ENCODE measurements around the gene GGA1.
A peak's percentile ranks its signal among the peaks of the same experiment; 100 is the strongest.

Gene GGA1

DNA sequence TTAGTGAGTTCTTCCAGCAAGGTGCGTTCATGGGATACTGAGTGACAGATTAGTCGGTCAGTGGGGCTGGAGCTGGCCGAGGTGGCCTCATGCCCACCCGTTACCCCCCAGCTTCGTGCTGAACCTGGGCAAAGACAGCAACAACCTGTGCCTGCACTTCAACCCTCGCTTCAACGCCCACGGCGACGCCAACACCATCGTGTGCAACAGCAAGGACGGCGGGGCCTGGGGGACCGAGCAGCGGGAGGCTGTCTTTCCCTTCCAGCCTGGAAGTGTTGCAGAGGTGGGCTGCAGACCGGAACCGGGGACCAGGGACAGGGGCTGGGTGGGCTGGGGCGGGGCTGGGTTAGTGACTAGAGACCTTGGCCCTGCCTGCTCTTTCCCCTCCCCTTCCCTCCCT, 69.7 kb downstream of the GGA1 start:
- POLR2A ChIA-PET, result interaction anchor here (1.4 kb wide), 1 partner anchor 17 kb away, joined by 6 read pairs; no protein-coding TSS in a partner anchor
- TF ChIP-seq, protein P1, sequence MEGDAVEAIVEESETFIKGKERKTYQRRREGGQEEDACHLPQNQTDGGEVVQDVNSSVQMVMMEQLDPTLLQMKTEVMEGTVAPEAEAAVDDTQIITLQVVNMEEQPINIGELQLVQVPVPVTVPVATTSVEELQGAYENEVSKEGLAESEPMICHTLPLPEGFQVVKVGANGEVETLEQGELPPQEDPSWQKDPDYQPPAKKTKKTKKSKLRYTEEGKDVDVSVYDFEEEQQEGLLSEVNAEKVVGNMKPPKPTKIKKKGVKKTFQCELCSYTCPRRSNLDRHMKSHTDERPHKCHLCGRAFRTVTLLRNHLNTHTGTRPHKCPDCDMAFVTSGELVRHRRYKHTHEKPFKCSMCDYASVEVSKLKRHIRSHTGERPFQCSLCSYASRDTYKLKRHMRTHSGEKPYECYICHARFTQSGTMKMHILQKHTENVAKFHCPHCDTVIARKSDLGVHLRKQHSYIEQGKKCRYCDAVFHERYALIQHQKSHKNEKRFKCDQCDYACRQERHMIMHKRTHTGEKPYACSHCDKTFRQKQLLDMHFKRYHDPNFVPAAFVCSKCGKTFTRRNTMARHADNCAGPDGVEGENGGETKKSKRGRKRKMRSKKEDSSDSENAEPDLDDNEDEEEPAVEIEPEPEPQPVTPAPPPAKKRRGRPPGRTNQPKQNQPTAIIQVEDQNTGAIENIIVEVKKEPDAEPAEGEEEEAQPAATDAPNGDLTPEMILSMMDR (IDR thresholded peaks at IDR 0.05; ENCODE audit: insufficient read depth, low read length, missing control alignments), result no peak
- DNase-seq (ENCODE audit: low read depth, low spot score), result no peak
- CTCF ChIA-PET, result interaction anchor here (1.0 to 16.5 kb wide), 3 partner anchors 17 to 55 kb away, joined by 3 to 333 read pairs (median 33); partner anchors contain the start of gene SH3BP1
- peak overlapping the region; percentile 97 for H3K4me3 ChIP-seq (ENCODE audit: low read depth, low read length)

DNA sequence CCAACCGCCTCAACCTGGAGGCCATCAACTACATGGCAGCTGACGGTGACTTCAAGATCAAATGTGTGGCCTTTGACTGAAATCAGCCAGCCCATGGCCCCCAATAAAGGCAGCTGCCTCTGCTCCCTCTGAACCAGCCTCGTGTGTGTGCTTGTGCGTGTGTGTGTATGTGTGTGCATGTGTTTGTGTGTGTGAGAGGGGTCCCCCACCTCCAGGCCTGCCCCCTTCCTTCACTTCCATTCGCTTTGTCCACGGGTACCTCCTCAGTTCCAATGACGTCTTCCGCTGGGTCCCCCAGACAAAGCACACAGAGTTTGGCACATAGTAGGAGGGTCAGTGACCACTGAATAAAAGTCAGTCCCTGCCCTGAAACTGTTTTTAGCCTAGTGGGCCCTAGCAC, 71.0 kb downstream of the GGA1 start:
- no peak overlapping the region; the same call in 1 of the 2 replicates for H3K4me3 ChIP-seq (ENCODE audit: low read depth, low read length)
- POLR2A ChIA-PET, result interaction anchor here (1.4 to 4.3 kb wide), 7 partner anchors 10 to 73 kb away, joined by 4 to 49 read pairs (median 14); partner anchors contain the start of gene PDXP
- CTCF ChIA-PET, result interaction anchor here (0.7 to 16.5 kb wide), 5 partner anchors 20 to 130 kb away, joined by 3 to 333 read pairs (median 33); partner anchors contain the start of genes PDXP and SH3BP1
- TF ChIP-seq, protein P1 (IDR thresholded peaks at IDR 0.05; ENCODE audit: insufficient read depth, low read length, missing control alignments), result no peak
- DNase-seq (ENCODE audit: low read depth, low spot score), result no peak

DNA sequence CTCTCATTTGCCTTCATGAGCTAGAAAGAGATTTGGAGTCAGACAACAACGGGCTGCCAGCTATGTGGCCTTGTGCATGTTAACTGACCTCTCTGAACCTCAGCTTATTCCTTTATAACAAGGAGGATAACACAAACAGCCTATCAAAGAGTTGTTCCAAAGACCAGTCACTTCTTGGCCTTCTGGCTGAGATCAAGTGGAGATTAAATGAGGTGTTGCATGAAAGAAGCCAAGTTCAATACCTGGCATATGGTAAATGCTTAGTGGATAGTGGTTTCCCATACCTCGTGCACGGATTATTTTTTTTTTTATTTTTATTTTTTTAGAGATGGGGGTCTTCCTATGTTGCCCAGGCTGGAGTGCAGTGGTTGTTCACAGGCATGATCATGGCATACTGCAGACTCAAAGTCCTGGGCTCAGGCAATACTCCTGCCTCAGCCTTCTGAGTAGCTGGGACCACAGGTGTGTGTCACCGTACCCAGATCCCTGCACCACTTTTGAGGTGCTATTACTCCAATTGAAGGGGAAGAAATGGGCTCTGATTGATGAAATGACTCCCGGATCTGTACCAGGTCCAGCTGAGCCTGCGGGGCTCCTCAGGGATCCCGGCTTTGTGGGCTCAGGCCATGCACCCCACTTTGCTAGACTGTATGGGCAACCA, 71.7 kb downstream of the GGA1 start:
- DNase-seq (ENCODE audit: low read depth, low spot score), result no peak
- CTCF ChIA-PET, result interaction anchor here (0.7 to 16.5 kb wide), 12 partner anchors 8 to 131 kb away, joined by 3 to 333 read pairs (median 8); partner anchors contain the start of genes PDXP and SH3BP1
- no peak overlapping the region for H3K4me3 ChIP-seq (ENCODE audit: low read depth, low read length)
- POLR2A ChIA-PET, result interaction anchor here (1.3 to 4.3 kb wide), 12 partner anchors 11 to 72 kb away, joined by 3 to 49 read pairs (median 7); partner anchors contain the start of gene PDXP
- TF ChIP-seq, protein P1 (IDR thresholded peaks at IDR 0.05; ENCODE audit: insufficient read depth, low read length, missing control alignments), result no peak

DNA sequence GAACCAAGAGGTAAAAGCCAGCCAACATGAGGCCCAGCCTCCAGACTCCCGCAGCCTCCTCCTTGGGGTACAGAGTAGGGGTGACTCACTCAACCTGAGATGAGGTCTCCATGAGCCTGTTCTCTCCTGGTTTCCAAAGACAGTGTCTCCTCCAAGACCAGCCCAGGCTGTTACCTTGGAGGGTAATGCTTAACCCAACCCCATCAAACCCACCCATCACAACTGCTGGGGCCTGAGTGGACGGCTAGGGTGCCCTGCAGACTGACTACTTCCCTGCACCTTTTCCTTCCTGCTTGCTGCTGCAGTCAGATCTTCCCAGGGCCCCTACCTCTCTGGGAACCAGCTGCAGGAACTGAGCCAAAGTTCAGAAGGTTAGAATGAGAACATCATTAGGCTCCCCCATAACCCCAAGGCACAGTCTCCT, 72.4 kb downstream of the GGA1 start:
- TF ChIP-seq, protein P1 (IDR thresholded peaks at IDR 0.05; ENCODE audit: insufficient read depth, low read length, missing control alignments), result no peak
- no peak for DNase-seq (ENCODE audit: low read depth, low spot score)
- POLR2A ChIA-PET, result interaction anchor here (0.6 to 4.3 kb wide), 15 partner anchors 13 to 88 kb away, joined by 3 to 49 read pairs (median 7); partner anchors contain the start of genes GGA1 and PDXP

DNA sequence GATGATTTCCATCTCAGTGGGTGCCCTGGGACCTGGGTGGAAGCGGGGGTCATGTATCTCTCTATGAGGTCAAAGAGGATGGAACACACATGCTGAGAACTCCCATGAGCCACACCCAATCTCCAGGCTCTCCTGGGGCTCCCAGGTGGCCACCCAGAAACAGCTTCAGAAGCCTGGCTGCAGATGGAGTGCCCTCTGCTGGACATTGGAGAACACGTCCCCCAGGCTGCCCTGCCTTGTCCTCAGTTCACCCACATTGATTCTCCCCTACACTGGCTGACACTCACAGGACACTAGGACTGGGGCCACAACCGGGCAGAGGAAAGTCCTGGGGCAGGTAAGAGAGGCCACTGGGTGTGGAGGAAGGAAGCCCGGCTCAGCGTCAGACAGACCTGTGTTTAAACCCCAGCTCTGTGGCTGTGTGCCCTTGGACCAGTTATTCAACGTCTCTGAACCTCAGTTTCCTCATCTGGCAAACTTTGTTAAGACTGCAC, 73.0 kb downstream of the GGA1 start:
- ChIA-PET POLR2A (interaction anchor here (0.6 to 4.3 kb wide), 15 partner anchors 14 to 89 kb away, joined by 3 to 49 read pairs (median 7); partner anchors contain the start of genes GGA1 and PDXP), CTCF (interaction anchor here (0.6 to 16.5 kb wide), 21 partner anchors 9 to 281 kb away, joined by 3 to 333 read pairs (median 6); partner anchors contain the start of genes PDXP, SH3BP1 and TRIOBP)
- DNase-seq (ENCODE audit: low read depth, low spot score), result no peak
- TF ChIP-seq, protein P1 (IDR thresholded peaks at IDR 0.05; ENCODE audit: insufficient read depth, low read length, missing control alignments), result peak; percentile 96
- H3K4me3 ChIP-seq (ENCODE audit: low read depth, low read length), result no peak overlapping the region

More for the DNA sequence above, 72.4 kb downstream of the GGA1 start:
- H3K4me3 ChIP-seq (ENCODE audit: low read depth, low read length), result no peak overlapping the region
- CTCF ChIA-PET, result interaction anchor here (0.6 to 16.5 kb wide), 21 partner anchors 9 to 281 kb away, joined by 3 to 333 read pairs (median 6); partner anchors contain the start of genes PDXP, SH3BP1 and TRIOBP

Data from AG04449 (cell line).